Effector CD4-positive, alpha-beta T cell (primary cell): ENCODE measurements around the gene POLRMT.
"Not testable (repeated sequence)": the region's sequence is repeated elsewhere in the genome, so short reads cannot be mapped to it uniquely, and the experiment has no call there.

ENCODE experiments used
- DNase-seq: peaks from one replicate; pipeline ENCODE4 v3.0.0-alpha.2; 2020

The POLRMT gene

GRCh38 chr19:624433-625109 is 8.8 kb downstream of the POLRMT start:
- DNase-seq: no peak

GRCh38 chr19:623974-624373 is 9.4 kb downstream of the POLRMT start:
- DNase-seq: no peak

GRCh38 chr19:623175-623916 is 10.0 kb downstream of the POLRMT start:
- no peak for DNase-seq

- DNase-seq: no peak
Observed at GRCh38 chr19:622666-623065, 10.7 kb downstream of the POLRMT start.

GRCh38 chr19:621819-622218 is 11.5 kb downstream of the POLRMT start:
- no peak for DNase-seq

- DNase-seq: not testable (repeated sequence)
Observed at GRCh38 chr19:621191-621590, 12.1 kb downstream of the POLRMT start.

- DNase-seq: no peak
Observed at GRCh38 chr19:620166-620862, 13.0 kb downstream of the POLRMT start.

- DNase-seq: no peak
Observed at GRCh38 chr19:619286-620002, 13.9 kb downstream of the POLRMT start.

- DNase-seq: no peak
Observed at GRCh38 chr19:618674-619285, 14.6 kb downstream of the POLRMT start.

GRCh38 chr19:618247-618619 is 15.1 kb downstream of the POLRMT start:
- no peak for DNase-seq

- no peak for DNase-seq
Observed at GRCh38 chr19:617551-618246, 15.6 kb downstream of the POLRMT start.

GRCh38 chr19:616747-617526 is 16.4 kb downstream of the POLRMT start:
- no peak for DNase-seq

GRCh38 chr19:616062-616700 is 17.2 kb downstream of the POLRMT start:
- no peak for DNase-seq

- DNase-seq: no peak
Observed at GRCh38 chr19:615619-616018, 17.7 kb downstream of the POLRMT start.

GRCh38 chr19:613732-614567 is 19.4 kb downstream of the POLRMT start:
- no peak for DNase-seq

- DNase-seq: no peak
Observed at GRCh38 chr19:612941-613340, 20.4 kb downstream of the POLRMT start.

GRCh38 chr19:611481-611868 is 21.9 kb downstream of the POLRMT start:
- peak; percentile 40 for DNase-seq

- DNase-seq: peak; percentile 39
Observed at GRCh38 chr19:610801-611480, 22.4 kb downstream of the POLRMT start.
